ENCODE results near the gene AGAP1. TPM values are rescaled to one million over a fixed set of nuclear protein-coding genes. Genes with fewer than 3 reads are reported as not detected.

Gene AGAP1
- total RNA-seq, 1 donor from 2014 or later: 22.3 TPM

DNA sequence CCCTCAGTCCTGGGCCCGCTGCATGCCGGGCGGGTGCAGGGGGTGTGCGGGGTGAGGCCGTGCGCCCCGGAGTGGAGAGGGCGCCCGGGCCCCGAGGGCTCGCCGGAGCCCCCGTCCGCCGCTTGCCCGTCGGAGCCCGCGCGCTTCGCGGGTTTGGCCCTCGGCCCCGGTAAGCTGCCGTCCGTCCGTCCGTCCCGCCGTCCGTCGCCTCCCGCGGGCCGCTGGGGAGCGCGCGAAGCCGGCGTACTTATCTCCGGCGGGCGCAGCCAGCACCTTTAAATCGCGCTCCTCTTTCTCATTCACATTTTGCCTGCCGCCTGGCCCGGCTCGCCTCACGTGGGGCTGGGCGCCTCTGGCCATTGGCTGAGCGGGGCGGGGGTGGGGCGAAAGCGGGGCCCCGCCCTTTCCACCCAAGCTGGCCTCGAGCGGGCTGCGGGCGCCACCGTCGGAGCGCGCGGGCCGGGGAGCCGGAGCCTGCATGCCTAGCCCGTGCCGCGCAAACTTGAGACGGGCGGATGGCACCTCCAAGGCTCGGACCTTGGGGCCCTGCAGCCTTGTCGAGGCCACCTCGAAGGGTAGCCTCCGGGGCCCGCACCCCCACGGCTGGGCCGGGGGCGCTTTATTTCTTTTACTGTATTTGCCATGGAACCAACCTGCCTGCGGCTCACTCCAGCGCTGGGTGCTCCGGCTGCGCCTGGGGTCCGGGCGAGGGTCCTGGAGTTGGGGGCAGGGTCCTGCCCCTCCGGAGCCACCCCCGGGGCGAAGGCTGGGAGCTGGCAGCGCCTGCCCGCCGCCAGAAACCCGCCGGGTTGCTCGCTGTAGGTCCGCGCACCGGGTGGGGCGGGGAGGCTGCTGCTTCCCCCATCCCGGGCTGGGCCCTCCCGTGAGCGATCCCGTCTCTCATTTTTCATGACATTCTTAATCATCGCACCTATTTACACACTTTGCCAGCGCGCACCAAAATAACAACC, 674.6 kb downstream of the AGAP1 start, which contains the start of gene GBX2:
GBX2 (minus strand) TSS at position 277 of the 971 bp plus-strand sequence. CDS start 415 bp downstream, outside the sequence.
- DNase-seq (ENCODE audit: extremely low read depth, low read depth, low spot score): no peak

DNA sequence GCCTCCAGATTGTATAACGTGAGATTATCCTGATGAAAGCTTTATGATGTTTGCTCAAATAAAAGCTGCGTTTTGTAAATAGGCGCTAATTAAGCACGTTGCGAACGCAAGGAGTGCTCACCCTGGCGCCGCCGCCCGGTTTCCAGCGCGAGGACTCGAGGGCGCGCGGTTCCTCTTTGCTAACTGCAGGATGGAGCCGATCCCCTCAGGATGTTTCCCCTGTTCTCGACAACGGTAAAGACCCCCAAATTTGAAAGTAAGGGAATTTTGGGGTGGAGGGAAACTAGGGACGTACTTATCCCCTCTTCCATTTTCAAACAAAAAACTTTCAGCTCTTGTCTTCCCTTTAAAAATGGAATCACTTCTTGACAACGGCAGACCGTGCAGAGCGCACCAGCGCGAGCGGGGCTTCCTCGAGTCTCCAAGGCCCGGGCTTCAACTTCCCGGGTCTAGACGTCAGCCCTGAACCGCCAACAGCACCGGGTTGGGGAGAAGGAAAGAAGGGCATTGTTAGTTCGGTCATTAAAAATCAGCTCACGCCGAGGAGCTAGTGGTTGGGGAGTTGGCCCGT, 675.4 kb downstream of the AGAP1 start:
- no peak for DNase-seq (ENCODE audit: extremely low read depth, low read depth, low spot score)

DNA sequence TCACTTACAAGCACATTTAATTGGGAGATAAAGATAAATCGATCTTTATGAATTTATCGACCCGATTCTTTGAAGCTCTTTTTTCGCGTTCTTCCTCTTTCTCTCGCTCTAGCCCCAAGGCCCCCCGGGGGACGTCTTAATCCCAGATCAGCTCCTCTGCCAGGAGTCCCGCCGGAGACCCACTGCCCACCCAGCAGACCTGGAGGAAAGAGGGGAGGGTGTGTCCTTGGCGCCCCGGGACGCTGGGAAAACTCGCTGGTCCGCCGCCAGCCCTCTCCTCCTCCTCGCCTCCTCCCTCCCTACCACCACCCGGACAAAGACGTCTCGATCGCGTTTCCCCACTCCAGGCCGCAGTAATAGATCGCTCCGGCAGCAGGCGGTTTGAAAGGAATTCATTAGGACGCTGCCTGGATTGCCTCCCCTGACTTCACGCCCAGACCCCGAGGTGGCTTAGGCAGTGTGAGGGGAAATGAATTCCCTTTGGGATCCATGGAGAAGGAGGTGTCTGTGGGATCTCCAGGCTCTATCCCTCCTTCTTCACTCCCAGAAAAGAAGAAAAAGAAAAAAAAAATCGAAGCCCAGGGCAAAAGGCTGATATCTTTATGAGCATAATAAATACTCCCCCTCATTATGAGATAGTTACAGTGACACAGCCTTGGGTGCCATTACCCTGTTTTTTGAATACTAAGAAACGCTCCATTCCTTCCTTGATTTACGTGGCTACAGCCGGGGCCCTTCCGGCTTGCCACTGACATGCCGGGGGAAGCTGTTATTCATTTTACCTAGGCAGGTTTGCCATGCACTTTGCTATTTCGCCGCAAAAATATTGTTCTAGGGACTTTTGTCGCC, 676.1 kb downstream of the AGAP1 start:
- DNase-seq (ENCODE audit: extremely low read depth, low read depth, low spot score): no peak

DNA sequence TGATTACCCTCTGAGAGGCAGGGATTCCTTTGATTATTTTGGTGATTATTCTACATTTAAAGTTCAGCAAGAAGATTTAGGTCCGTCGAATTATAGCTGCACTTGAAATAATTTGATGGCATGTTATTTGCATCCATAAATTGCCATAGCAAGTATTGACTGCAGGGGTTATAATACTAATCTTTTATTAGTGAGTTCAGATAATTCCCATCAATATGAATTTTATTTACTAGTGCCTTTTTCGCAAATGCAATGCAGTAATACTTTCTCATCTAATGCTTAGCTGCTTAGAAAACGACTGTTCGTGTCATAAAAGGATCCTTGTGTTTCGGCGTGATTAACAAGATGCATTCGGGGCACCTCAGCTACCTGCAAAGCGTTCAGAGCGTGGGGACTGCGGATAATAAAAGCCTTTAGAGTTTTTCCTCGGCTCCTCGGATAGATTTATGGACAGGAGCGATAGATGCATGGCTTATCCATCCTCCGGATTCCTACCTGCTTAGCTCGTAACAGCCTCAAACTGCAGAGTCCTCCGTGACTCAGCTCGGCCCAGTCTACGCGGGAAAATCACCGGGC, 676.8 kb downstream of the AGAP1 start:
- DNase-seq (ENCODE audit: extremely low read depth, low read depth, low spot score): no peak

DNA sequence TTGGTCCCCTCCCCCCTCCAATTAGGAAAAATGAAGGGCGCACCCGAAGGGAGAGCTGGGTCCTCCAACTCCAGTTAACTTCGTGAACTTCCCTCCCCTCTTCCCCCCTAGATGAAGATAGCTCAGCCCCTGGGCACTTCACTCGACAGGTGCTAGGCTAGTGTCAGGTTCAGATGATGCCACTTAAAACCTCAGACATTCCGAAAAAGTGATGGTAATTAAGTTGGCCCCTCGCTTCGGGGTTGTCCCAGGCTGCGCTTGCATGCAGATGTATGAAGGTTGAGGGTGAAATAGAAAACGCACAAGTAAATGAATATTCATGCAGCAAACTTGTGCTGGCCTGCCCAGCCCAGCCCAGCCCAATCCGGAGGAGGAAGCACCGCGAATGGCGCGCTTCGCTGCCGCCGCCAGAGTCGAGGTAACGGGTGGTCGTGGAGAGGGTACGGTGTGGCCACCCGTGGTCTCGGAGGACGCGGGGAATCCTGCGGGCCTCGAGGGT, 677.4 kb downstream of the AGAP1 start:
- no peak for DNase-seq (ENCODE audit: extremely low read depth, low read depth, low spot score)

DNA sequence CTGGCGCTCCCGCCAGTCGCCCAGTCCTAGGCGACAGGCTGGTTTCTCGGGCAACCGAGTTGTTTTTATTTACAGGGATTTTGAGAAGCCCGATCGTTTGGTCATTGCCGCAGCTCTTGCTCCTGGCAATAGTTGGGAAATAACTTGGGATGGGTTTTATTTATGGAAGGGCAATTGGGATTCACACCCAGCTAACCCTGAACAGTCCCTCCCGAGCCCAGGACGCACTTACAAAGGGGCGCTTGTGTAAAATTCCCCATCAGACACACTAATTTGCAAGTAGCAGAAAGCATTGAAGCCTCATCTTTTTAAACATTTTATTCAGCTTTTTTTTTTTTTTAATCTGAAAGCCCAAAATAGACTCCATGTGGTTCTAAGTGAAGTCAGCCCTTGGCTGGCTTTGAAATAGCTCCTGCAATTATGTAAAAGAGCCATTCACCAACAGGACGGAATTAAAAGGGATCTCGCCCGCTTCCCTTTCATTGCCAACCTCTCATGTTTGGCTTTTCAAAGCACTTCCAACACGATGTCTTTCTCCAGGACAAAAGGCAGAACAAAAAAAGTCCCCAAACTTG, 677.9 kb downstream of the AGAP1 start:
- DNase-seq (ENCODE audit: extremely low read depth, low read depth, low spot score): no peak

GRCh38 chr2:236172255-236173035, 678.6 kb downstream of the AGAP1 start:
- no peak for DNase-seq (ENCODE audit: extremely low read depth, low read depth, low spot score)

- DNase-seq (ENCODE audit: extremely low read depth, low read depth, low spot score): no peak
Measured at GRCh38 chr2:236173036-236173728, 679.3 kb downstream of the AGAP1 start.

DNA sequence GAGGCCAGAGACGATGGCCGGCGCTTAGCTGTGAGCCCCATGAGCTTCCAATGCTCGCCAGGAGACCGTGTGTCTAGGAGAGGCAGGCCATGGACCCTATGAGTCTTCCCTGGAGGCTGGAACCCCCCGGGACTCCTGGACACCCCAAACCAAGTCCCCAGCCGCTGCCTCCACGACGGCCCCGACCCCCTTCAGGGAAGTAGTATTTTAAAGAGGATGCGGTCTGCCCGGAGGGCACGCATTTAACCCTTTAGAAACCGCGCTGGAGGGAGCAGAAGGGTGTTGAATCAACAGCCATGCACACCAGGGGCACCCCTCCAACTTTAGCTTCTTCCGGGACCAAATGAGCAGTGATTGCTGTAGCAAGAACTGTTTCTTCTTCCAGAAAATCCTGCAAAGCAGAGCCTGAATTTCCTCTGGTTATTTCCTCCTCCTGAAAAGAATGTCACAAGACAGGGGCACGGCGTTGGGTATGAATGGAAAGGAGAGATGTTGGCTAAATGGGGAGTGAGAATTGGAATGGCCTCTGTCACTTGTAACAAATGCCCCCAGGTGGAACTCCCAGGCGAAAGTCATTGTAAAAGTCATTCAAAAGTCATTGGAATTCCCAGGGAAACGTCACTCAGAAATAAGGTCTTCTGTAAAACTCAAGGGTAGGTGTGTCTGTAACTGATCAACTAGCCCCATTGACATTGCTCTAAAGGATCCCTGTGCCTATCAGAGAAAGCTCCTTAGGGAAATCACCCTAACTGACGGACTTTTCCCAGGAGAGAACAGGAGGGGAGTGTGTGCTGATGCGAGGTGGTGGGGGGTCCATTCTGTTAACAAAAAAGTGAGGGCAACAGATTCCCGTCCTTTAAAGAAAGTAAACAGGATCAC, 680.1 kb downstream of the AGAP1 start:
- no peak for DNase-seq (ENCODE audit: extremely low read depth, low read depth, low spot score)

DNA sequence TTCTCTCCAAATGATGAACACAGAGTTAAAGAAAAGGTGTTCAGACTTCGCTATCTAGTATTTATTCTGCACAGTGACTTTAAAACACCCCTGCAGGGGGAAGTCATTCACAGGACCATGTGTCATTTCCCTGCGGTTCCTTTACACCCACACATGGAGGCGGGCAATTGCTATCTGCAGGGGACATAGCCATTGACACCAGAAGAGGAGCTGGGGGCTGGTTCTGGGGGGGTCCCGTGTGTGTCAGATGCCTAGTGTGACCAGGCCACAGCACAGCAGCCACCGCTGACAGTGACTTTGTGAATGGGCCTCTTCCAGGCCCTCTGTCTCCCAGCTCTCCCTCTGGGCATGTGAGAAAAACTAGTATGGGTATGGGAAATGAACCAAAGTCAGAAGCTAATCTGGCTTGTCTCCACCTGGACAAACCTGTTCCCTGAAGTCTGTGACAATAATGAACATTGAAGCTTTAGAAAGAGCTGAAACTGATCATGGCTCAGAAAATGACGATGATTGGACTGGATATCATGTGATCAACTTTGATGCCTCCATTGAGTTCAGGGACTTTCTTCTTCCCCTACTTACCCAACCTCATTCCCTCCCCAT, 681.8 kb downstream of the AGAP1 start:
- no peak for DNase-seq (ENCODE audit: extremely low read depth, low read depth, low spot score)

GRCh38 chr2:236176417-236176816, 682.6 kb downstream of the AGAP1 start:
- no peak for DNase-seq (ENCODE audit: extremely low read depth, low read depth, low spot score)

DNA sequence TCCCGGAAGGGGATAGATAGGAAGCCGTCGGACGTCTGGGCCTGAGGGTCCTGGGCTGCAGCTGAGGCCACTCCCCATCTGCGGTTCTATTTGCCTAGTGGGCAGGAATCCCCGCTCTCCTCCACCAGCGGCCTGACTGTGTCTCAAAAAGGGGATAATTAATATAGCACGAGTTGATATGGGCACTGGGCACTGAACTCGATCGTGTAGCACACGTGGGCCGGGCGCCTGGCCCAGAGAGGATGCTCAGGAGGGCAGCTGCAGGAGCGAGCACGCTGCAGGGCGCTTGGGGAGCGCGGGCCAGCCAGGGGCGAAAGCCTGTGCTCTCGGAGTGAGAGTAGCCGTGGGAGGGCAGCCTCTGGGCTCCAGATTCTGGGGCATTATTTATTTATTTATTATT, 683.1 kb downstream of the AGAP1 start:
- DNase-seq (ENCODE audit: extremely low read depth, low read depth, low spot score): no peak

DNA sequence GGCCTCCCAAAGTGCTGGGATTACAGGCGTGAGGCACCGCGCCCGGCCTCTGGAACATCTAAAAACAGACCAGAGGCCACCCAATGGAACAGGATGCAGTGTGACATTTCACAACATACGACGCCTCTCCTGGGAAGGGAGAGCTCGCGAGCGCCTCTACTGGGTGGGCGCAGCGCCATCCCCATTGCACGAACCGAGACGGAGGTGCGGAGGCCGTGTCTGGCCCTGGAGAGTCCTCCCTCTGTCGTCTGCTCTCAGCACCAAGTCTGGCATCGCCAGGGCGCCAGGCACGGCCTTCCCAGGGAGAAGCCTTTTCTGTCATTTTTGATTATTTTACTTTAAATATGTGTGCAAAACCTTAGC, 683.7 kb downstream of the AGAP1 start:
- DNase-seq (ENCODE audit: extremely low read depth, low read depth, low spot score): no peak

- no peak for DNase-seq (ENCODE audit: extremely low read depth, low read depth, low spot score)
Measured at GRCh38 chr2:236177967-236178889, 684.4 kb downstream of the AGAP1 start.

DNA sequence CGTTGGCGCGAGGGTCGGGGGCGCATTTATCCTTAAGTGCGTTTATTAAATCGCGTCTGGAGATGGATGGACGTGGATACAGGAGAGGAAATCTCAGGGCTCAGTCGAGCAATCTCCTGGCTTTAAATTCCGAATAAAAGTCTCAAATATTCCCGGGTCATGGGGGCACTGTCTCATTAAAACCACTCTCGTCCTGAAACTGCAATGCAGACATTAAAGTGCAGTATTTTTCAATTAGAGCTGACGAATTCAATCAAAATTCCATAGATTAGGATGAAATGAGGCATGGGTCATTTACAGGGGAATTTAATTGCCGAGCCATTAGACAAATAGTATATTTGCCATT, 685.0 kb downstream of the AGAP1 start:
- no peak for DNase-seq (ENCODE audit: extremely low read depth, low read depth, low spot score)

- DNase-seq (ENCODE audit: extremely low read depth, low read depth, low spot score): no peak
Measured at GRCh38 chr2:236179236-236180075, 685.6 kb downstream of the AGAP1 start.

Data from glomerular endothelial cell (primary cell).